Measurements from ENCODE around the gene ATF6.

Gene ATF6

DNA sequence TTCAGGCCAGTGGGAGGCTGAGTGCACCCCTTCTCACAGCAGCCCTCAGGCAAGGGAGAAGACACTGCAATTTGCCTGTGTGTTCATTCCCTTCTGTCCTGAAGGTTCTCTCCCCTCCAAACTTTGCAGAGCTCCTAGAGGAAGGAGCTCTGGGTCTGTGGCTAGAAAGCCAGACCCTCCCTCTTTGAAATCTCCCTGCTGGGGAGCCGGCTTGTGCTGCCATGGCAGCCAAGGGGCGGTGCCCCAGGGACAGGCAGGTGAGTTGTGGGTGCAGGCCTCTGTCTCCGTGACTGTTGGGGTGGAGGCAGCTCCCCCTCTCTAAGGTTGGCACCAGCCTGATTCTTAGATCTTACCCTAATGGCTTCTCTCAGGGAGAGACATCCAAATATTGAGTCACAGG is 204.5 kb downstream of the ATF6 start:
- TF ChIP-seq, protein P1, sequence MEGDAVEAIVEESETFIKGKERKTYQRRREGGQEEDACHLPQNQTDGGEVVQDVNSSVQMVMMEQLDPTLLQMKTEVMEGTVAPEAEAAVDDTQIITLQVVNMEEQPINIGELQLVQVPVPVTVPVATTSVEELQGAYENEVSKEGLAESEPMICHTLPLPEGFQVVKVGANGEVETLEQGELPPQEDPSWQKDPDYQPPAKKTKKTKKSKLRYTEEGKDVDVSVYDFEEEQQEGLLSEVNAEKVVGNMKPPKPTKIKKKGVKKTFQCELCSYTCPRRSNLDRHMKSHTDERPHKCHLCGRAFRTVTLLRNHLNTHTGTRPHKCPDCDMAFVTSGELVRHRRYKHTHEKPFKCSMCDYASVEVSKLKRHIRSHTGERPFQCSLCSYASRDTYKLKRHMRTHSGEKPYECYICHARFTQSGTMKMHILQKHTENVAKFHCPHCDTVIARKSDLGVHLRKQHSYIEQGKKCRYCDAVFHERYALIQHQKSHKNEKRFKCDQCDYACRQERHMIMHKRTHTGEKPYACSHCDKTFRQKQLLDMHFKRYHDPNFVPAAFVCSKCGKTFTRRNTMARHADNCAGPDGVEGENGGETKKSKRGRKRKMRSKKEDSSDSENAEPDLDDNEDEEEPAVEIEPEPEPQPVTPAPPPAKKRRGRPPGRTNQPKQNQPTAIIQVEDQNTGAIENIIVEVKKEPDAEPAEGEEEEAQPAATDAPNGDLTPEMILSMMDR (IDR thresholded peaks at IDR 0.05; ENCODE audit: borderline replicate concordance, control extremely low read depth, extremely low read depth, insufficient read depth, missing control alignments), result no peak
- in situ Hi-C loops (cut with MboI; ENCODE audit: low sequenced_read_pairs, unreplicated experiment), result no loop called here
- peak; percentile 33 for DNase-seq (ENCODE audit: low spot score)

DNA sequence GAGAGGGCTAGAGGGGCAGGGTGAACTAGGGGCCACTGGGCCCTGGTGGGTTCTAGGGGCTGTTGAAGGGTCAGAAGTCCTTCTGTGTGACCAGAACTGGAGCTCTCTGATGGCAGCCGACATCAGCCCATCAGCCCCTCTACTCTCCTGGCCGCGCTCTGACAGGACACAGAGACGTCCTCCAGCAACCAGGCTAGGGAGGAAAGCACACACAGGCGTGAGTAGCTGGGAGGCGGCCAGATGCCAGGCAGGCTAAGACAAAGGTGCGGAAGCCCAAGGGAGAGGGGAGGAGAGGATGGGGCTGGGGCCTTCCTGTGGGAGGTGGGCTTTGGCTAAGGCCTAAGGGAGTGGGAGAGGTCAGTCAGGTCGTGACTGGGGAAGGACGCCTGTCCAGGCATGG is 206.7 kb downstream of the ATF6 start:
- in situ Hi-C loops (cut with MboI; ENCODE audit: low sequenced_read_pairs, unreplicated experiment), result no loop called here
- no peak for DNase-seq (ENCODE audit: low spot score)
- TF ChIP-seq, protein P1 (IDR thresholded peaks at IDR 0.05; ENCODE audit: borderline replicate concordance, control extremely low read depth, extremely low read depth, insufficient read depth, missing control alignments), result no peak

DNA sequence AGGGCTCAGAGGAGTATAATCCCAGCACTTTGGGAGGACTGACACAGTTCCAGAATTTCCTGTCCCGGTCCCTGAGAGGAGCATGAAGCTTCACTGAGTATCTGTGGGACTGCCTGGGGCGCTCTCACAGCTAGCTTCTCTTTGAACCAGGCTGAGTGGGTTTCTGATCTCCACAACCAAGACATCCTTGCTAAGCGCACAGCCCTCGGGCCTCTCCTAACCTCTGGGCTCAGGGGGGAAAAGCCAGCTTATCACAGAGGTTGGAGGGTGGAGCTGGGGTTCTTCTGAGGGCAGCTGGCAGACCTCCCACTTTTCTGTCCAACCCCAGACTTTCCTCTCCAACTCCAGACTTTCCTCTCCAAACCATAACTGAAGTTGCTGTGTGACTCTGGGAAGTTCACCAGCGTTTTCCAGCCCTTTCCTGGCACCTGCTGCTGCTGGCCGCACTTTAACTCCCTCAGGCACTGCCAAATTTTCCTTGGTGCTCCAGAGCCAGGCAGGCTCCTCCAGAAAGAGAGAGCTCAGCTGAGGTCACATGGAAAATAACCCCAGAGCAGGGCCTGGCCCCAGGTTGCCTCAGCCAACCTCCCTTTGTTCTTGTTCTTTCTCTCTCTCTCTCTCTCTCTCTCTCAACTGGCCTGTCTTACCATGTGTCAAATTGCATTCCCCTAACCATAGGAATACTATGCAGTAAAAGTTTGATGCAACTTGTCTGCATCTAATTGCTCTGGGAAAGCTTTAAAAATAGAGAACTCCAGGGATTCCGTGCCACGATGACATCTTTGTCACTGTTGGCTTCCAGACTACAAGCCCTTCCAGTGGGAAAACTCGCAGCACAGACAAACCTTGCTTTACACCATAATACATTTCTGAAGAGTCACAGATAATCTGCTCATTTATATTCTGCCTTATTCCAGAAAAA is 208.1 kb downstream of the ATF6 start:
- in situ Hi-C loops (cut with MboI; ENCODE audit: low sequenced_read_pairs, unreplicated experiment), result no loop called here
- TF ChIP-seq, protein P1 (IDR thresholded peaks at IDR 0.05; ENCODE audit: borderline replicate concordance, control extremely low read depth, extremely low read depth, insufficient read depth, missing control alignments), result no peak
- no peak for DNase-seq (ENCODE audit: low spot score)

DNA sequence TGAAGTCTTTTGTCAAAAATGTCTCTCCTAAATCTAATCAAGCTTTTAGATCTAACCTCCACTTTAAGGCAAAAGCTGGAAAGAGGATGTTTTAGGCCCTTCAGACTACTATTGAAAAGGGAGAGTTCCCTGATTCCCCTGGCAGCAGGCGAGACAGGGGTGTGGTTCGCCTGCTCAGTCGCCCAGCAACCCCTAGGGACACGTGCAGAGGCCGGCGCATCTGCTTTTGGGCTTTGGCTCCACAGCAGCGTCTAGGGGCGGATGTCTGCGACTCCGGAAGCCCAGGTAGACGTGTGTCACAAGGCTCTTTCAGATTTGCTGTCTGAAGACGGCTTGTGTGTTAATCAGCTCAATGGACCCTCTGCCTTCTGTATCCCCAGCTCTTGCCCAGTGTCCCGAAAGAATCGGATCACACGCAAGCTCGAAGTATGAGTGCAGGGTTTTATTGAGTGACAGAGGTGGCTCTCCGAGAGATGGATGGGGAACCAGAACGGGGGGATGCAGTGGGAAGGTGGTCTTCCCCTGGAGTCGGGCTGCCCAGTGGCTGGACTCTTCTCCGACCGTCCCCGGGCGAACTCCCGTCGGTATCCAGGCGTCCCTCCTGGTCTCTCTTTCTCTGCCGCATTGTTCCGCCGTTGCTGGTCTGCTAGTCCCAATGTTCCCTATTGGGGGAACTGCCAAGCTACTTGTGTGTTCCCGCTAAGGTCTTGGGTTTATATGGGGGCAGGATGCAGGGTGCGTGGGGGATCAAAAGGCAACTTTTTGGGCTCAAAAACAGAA is 212.1 kb downstream of the ATF6 start:
- TF ChIP-seq, protein P1 (IDR thresholded peaks at IDR 0.05; ENCODE audit: borderline replicate concordance, control extremely low read depth, extremely low read depth, insufficient read depth, missing control alignments), result no peak
- in situ Hi-C loops (cut with MboI; ENCODE audit: low sequenced_read_pairs, unreplicated experiment), result no loop called here
- DNase-seq (ENCODE audit: low spot score), result no peak

DNA sequence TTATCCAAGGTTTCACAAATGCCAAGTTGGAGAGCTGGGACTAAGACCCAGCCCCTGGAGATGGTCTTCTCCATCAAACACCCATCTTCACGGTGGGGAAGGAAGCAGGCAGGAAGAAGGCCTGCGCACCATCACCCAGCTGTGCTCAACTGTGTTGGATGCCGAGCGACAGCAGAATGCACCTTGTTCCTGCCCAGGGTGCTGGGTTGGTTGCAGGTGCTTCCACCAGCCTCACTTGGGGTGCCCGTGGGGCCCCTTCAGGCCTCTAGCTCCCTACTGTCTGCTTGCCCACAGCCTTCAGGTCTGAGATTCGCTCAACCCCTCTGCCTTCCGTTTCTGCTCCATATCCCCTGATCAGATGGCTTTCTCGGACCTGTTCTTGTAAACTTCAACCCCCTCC is 215.0 kb downstream of the ATF6 start:
- DNase-seq (ENCODE audit: low spot score), result no peak
- TF ChIP-seq, protein P1 (IDR thresholded peaks at IDR 0.05; ENCODE audit: borderline replicate concordance, control extremely low read depth, extremely low read depth, insufficient read depth, missing control alignments), result no peak
- in situ Hi-C loops (cut with MboI; ENCODE audit: low sequenced_read_pairs, unreplicated experiment), result no loop called here

DNA sequence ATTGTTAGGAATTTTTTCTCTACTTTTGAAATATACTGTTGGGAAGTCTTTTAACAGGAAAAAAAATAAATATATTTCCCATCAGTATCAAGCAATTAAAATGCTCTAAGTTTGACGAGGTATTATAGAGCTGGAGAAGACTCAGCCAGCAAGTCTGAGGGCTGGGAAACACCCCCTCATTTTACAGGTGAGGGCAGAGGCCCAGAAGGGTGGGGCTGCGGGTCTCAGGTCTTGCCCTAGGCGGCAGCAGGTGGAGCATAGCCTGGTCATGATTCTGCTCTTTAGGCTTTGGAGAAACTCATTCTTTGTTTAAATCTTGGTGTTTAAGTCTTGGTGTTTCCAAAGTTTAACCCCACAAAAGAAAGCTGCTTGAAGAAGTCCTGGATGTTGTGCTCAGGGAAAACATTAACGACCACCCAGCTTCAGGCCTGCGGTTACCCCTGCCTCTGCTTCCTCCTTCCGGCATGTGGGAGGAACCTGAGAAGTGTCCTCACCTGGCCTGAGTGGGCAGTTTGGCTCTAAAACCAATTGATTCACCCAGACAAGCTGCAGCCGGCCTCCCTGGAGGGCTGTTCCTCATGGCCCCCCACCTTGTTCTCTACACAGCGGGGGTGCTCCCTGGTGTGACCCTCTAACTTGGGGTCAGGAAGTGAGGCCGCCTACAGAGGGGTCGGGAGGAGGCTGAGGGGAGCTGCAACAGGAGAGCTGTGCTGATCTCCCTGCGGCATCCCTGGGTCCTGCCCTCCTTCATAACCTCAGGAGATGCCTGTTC is 215.8 kb downstream of the ATF6 start:
- TF ChIP-seq, protein P1 (IDR thresholded peaks at IDR 0.05; ENCODE audit: borderline replicate concordance, control extremely low read depth, extremely low read depth, insufficient read depth, missing control alignments), result no peak
- in situ Hi-C loops (cut with MboI; ENCODE audit: low sequenced_read_pairs, unreplicated experiment), result no loop called here
- no peak for DNase-seq (ENCODE audit: low spot score)
